Stimulated activated naive CD8-positive, alpha-beta T cell treated with anti-CD3 and anti-CD28 coated beads, Interleukin-15, Interleukin-2, amounts not matched to agents 100 ng/mL and 50 ng/mL, for 24 hours (primary cell): ENCODE measurements around the gene SCMH1.
A peak's percentile ranks its signal among the peaks of the same experiment; 100 is the strongest.

Experiments used
- H3K27ac Mint-ChIP-seq: one replicate; pipeline ENCODE4 v1.8.0; 2021; ENCODE audit warnings: mild to moderate bottlenecking, mixed read lengths
- H3K27me3 Mint-ChIP-seq: one replicate; pipeline ENCODE4 v1.8.0; 2021; ENCODE audit warnings: mixed read lengths
- H3K36me3 Mint-ChIP-seq: one replicate; pipeline ENCODE4 v1.8.0; 2021; ENCODE audit warnings: low read depth, mixed read lengths
- H3K4me1 Mint-ChIP-seq: one replicate; pipeline ENCODE4 v1.8.0; 2021; ENCODE audit warnings: low read depth, mixed read lengths
- H3K4me3 Mint-ChIP-seq: one replicate; pipeline ENCODE4 v1.8.0; 2021; ENCODE audit warnings: mild to moderate bottlenecking, mixed read lengths
- H3K9me3 Mint-ChIP-seq: one replicate; pipeline ENCODE4 v1.8.0; 2021; ENCODE audit warnings: mixed read lengths

SCMH1 gene

DNA sequence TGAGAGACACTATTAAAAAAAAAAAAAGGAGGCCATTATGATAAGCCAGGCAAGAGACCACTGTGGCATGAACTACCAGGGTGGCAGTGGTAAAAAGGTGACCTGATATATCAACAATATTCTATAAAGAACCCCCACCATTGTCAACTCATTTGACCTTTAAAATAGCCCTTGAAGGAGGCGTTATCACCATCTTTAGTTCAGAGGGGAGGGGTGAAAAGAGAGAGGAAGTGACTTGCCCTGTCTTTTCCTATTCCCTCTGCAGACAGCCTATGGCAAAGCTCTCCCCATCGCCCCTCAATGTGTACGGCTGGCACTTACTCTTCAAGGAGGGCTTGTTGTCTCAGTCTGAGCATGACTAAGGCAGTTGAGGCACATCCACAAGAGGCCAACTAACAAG lies 208.8 kb downstream of the SCMH1 start:
- no peak overlapping the region for H3K27ac Mint-ChIP-seq
- no peaks in the 10 kb centered on the region for H3K9me3 Mint-ChIP-seq
- H3K36me3 Mint-ChIP-seq, result peaks cover 35% of the 10 kb centered on the region
- H3K27me3 Mint-ChIP-seq, result no peaks in the 10 kb centered on the region
- H3K4me1 Mint-ChIP-seq, result no peaks in the 10 kb centered on the region
- no peak overlapping the region for H3K4me3 Mint-ChIP-seq

- no peaks in the 10 kb centered on the region for H3K9me3 Mint-ChIP-seq
Measured at GRCh38 chr1:41032147-41032546, 210.0 kb downstream of the SCMH1 start.

GRCh38 chr1:41030872-41031616 lies 211.1 kb downstream of the SCMH1 start:
- Mint-ChIP-seq H3K9me3 (no peaks in the 10 kb centered on the region), H3K36me3 (peaks cover 39% of the 10 kb centered on the region), H3K4me3 (no peak overlapping the region), H3K27ac (no peak overlapping the region), H3K27me3 (no peaks in the 10 kb centered on the region), H3K4me1 (no peaks in the 10 kb centered on the region)

More at GRCh38 chr1:41032147-41032546, 210.0 kb downstream of the SCMH1 start:
- Mint-ChIP-seq H3K36me3 (peaks cover 39% of the 10 kb centered on the region), H3K4me3 (no peak overlapping the region), H3K4me1 (no peaks in the 10 kb centered on the region), H3K27me3 (no peaks in the 10 kb centered on the region), H3K27ac (no peak overlapping the region)

- peaks cover 36% of the 10 kb centered on the region for H3K36me3 Mint-ChIP-seq
- no peak overlapping the region for H3K4me3 Mint-ChIP-seq
- no peak overlapping the region for H3K27ac Mint-ChIP-seq
- no peaks in the 10 kb centered on the region for H3K9me3 Mint-ChIP-seq
- H3K27me3 Mint-ChIP-seq, result no peaks in the 10 kb centered on the region
- peaks cover 13% of the 10 kb centered on the region for H3K4me1 Mint-ChIP-seq
Measured at GRCh38 chr1:41028034-41028642, 214.0 kb downstream of the SCMH1 start.

- H3K9me3 Mint-ChIP-seq, result no peaks in the 10 kb centered on the region
- peaks cover 27% of the 10 kb centered on the region for H3K36me3 Mint-ChIP-seq
- no peak overlapping the region for H3K4me3 Mint-ChIP-seq
- H3K27me3 Mint-ChIP-seq, result no peaks in the 10 kb centered on the region
- peak overlapping the region; percentile 9 for H3K27ac Mint-ChIP-seq
- peaks cover 13% of the 10 kb centered on the region for H3K4me1 Mint-ChIP-seq
Measured at GRCh38 chr1:41025979-41026819, 215.9 kb downstream of the SCMH1 start.

- no peak overlapping the region for H3K27ac Mint-ChIP-seq
- no peaks in the 10 kb centered on the region for H3K27me3 Mint-ChIP-seq
- H3K36me3 Mint-ChIP-seq, result peaks cover 20% of the 10 kb centered on the region
- H3K4me1 Mint-ChIP-seq, result peaks cover 13% of the 10 kb centered on the region
- H3K4me3 Mint-ChIP-seq, result no peak overlapping the region
- H3K9me3 Mint-ChIP-seq, result no peaks in the 10 kb centered on the region
Measured at GRCh38 chr1:41024953-41025352, 217.2 kb downstream of the SCMH1 start.

DNA sequence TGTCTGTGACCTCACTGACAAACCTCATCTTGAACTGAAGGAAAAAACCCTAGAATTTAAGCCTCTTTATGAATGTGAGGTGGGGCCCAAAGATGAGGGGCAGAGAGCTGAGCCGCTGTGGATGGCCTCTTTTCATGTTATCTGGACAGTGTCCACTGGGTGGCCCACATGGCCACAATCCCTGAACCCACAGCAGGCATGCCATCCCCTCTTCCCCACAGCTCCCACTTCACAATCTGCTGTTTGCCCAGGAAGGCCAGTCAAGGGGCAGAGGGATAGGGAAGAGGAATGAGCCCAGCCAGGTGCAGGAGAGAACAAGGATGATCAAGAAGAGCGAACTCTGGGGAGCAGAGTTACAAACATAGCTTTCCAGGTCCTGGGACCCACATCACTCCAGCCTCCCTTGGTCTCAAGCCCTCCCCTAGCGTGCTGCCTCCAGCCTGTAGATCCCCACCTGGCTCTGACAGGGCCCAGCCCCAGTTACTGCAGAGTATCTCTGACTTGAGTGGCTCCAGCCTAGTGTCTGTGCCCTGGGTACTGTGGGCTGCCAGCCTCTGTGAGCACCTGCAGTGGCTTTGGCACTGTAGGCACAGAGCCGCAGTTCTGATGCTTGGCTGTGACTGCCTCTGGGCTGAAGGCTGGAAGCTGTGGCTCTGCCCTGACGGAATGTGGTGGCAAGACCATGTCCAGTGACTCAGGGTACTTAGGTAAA lies 218.7 kb downstream of the SCMH1 start:
- no peaks in the 10 kb centered on the region for H3K27me3 Mint-ChIP-seq
- no peak overlapping the region for H3K4me3 Mint-ChIP-seq
- H3K4me1 Mint-ChIP-seq, result peaks cover 13% of the 10 kb centered on the region
- peak overlapping the region; percentile 49 for H3K27ac Mint-ChIP-seq
- H3K9me3 Mint-ChIP-seq, result no peaks in the 10 kb centered on the region
- H3K36me3 Mint-ChIP-seq, result peaks cover 20% of the 10 kb centered on the region

DNA sequence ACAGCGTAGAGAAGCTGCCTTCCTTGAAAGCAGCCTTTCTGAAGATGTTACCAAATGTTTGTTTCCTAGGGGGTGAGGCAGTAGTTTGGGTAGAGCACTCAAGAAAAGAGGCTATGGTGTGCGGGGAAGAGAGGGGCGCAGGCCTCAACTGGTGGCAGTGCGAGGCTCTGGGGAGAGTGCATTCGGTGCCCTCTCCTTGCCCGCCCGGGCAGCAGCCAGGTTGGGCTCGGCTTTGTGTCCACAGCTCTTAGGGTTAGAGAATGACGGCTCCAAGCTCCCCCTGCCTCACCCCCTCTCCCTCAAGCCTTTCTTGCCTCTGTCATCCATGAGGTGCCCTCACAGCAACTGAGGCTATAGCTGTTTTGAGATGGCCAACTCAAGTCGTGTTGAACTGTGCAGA lies 219.7 kb downstream of the SCMH1 start:
- Mint-ChIP-seq H3K36me3 (peaks cover 23% of the 10 kb centered on the region), H3K9me3 (no peaks in the 10 kb centered on the region), H3K27me3 (no peaks in the 10 kb centered on the region), H3K4me3 (no peak overlapping the region), H3K4me1 (peaks cover 13% of the 10 kb centered on the region), H3K27ac (no peak overlapping the region)

DNA sequence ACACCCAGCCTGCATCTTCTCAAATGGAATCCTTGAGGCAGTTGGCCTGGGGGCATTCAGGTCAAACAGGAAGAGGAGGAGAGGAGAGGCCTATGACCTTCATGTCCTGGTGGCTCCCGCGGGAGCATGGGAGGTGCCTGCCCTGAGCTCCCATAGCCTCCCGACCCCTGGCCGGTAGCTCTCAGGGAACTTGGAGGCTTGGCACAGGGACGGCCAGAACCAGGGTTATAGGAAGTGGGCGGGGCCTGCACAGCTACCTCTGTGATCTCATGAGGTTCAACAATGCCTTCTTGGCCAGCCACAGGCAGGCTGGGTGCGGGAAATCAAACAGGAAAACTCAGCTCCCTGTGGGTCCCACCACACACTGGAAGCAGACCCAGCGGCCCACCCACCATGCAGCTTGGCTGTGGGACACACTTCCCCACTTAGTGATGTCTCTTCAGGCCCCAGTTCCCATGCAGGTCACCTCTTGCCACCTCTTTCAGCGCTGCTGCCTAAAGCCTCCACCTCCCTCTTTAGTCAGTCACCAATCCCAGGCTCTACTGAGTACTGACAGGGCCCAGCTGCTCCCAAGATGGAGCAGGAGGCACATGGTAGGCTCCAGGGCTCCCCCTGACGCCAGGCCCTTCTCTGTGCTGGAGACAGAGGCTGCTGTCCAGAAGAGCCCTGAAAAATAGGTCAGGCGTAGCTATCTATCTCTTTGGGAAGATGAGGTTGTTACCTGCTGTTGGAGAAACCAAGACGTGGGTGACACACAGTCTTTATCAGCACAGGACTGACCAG lies 220.4 kb downstream of the SCMH1 start, which contains the start of gene SLFNL1:
Gene SLFNL1, minus strand, starts transcription at position 200 of the 783 bp plus-strand sequence. CDS start 1,065 bp downstream, outside the sequence.
- Mint-ChIP-seq H3K4me1 (peaks cover 13% of the 10 kb centered on the region), H3K9me3 (no peaks in the 10 kb centered on the region), H3K27ac (no peak within 1 kb of the TSS), H3K36me3 (peaks cover 23% of the 10 kb centered on the region), H3K27me3 (no peaks in the 10 kb centered on the region), H3K4me3 (no peak within 1 kb of the TSS)

- peaks cover 13% of the 10 kb centered on the region for H3K4me1 Mint-ChIP-seq
- no peaks in the 10 kb centered on the region for H3K27me3 Mint-ChIP-seq
- no peaks in the 10 kb centered on the region for H3K9me3 Mint-ChIP-seq
- H3K4me3 Mint-ChIP-seq, result no peak overlapping the region
- no peak overlapping the region for H3K27ac Mint-ChIP-seq
- peaks cover 30% of the 10 kb centered on the region for H3K36me3 Mint-ChIP-seq
Measured at GRCh38 chr1:41020654-41021053, 221.5 kb downstream of the SCMH1 start.

GRCh38 chr1:41020109-41020576 lies 222.0 kb downstream of the SCMH1 start:
- H3K36me3 Mint-ChIP-seq, result peaks cover 29% of the 10 kb centered on the region
- no peak overlapping the region for H3K27ac Mint-ChIP-seq
- H3K9me3 Mint-ChIP-seq, result no peaks in the 10 kb centered on the region
- no peak overlapping the region for H3K4me3 Mint-ChIP-seq
- H3K27me3 Mint-ChIP-seq, result no peaks in the 10 kb centered on the region
- H3K4me1 Mint-ChIP-seq, result peaks cover 13% of the 10 kb centered on the region

DNA sequence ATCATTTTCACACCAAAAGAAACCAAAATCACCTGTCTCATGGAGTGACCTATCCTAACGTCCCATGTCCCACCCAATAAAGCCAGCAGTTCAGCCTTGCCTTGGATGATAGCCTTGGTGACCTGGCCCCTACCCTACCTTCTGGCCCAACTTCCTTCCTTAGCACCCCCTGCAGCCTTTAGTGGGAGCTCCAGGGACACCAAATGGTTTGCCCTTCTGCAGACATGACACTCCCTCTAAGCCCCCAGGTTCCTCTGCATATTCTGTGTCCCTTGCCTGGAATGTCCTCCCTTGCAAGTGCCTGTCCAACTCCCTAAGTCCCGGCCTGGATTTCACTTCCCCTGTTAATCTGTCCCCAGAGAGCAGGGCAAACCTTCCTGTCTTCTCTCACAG lies 222.8 kb downstream of the SCMH1 start:
- no peak overlapping the region for H3K4me3 Mint-ChIP-seq
- no peaks in the 10 kb centered on the region for H3K9me3 Mint-ChIP-seq
- peaks cover 9% of the 10 kb centered on the region for H3K4me1 Mint-ChIP-seq
- H3K36me3 Mint-ChIP-seq, result peaks cover 33% of the 10 kb centered on the region
- no peak overlapping the region for H3K27ac Mint-ChIP-seq
- no peaks in the 10 kb centered on the region for H3K27me3 Mint-ChIP-seq

GRCh38 chr1:41018018-41018410 lies 224.1 kb downstream of the SCMH1 start:
- H3K36me3 Mint-ChIP-seq, result peaks cover 43% of the 10 kb centered on the region
- no peaks in the 10 kb centered on the region for H3K27me3 Mint-ChIP-seq
- no peak overlapping the region for H3K4me3 Mint-ChIP-seq
- no peaks in the 10 kb centered on the region for H3K9me3 Mint-ChIP-seq
- peaks cover 4% of the 10 kb centered on the region for H3K4me1 Mint-ChIP-seq
- no peak overlapping the region for H3K27ac Mint-ChIP-seq
